VCaP (cell line): Measurements from ENCODE around the gene VWF.
A peak's percentile ranks its signal among the peaks of the same experiment; 100 is the strongest.

Experiments
- H3K27ac ChIP-seq: fragments of 450-650 bp; 2 replicates; pipeline ENCODE4 v1.5.1; 2017
- CTCF ChIP-seq: fragments of 450-650 bp; conservative IDR thresholded peaks from 2 replicates; pipeline ENCODE4 v1.5.1; 2017; ENCODE audit warnings: mild to moderate bottlenecking, moderate library complexity

Gene VWF

GRCh38 chr12:6058481-6059161 is 65.8 kb downstream of the VWF start:
- TF ChIP-seq CTCF: no peak
- peak overlapping the region; percentile 19 for H3K27ac ChIP-seq

- TF ChIP-seq CTCF: no peak
- H3K27ac ChIP-seq: no peak overlapping the region
Measured at GRCh38 chr12:6057700-6058099, 66.8 kb downstream of the VWF start.

GRCh38 chr12:6056406-6057240 is 67.8 kb downstream of the VWF start:
- H3K27ac ChIP-seq: no peak overlapping the region
- TF ChIP-seq CTCF: peak; percentile 49

- H3K27ac ChIP-seq: no peak overlapping the region
- no peak for TF ChIP-seq CTCF
Measured at GRCh38 chr12:6053541-6053940, 70.9 kb downstream of the VWF start.

- no peak overlapping the region for H3K27ac ChIP-seq
- TF ChIP-seq CTCF: no peak
Measured at GRCh38 chr12:6052940-6053329, 71.5 kb downstream of the VWF start.

- H3K27ac ChIP-seq: no peak overlapping the region
- no peak for TF ChIP-seq CTCF
Measured at GRCh38 chr12:6052206-6052939, 72.1 kb downstream of the VWF start.

GRCh38 chr12:6049992-6050391 is 74.5 kb downstream of the VWF start:
- no peak for TF ChIP-seq CTCF
- H3K27ac ChIP-seq: no peak overlapping the region
